HG03025 (cell line): ENCODE measurements around the gene PALS1.

Experiments used
- ATAC-seq: cut with Tn5 transposase; IDR thresholded peaks from one replicate; pipeline ENCODE4 v1.9.1; 2021; ENCODE audit warnings: mild to moderate bottlenecking, moderate library complexity; ENCODE audit not compliant: unreplicated experiment, low FRiP score

PALS1 gene

DNA sequence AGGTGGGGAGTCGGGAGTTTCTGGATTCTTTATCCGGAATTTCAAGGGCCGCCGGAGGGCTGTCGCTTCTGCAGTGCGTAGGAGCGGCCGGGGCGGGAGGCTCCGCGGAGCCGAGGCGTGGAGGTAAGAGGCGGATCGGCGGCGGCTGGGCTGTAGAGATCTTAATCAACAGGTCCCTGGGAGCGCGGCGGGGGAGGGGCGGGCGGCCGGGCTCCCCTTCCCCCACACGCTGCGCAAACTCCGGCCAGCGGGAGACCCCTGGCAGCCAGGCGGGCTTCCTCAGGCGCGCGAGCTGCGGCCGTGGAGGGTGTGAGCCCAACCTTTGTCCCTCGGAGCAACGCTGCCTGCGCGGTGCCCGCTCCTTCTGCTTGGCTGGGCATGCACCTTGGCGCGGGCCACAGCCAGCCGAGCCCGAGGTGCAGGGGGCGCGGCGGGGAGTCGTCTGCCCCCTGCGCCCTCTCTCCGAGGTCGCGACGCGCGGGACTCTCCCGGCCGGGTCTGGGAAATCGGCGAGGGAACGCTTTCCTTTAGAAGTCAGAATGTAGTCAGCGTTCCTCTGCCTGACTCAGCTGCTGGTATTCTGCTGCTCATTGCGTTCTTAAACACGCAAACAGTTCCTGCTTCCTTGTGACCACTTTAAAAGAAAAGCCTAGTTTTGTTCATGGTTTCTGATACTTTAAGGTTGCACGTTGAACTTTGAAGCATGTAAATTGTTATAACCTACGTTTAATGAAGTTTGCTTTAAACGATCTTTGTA is at the start of gene PALS1:
Gene PALS1 (plus strand): TSS at position 25 of the 757 bp plus-strand sequence. CDS start 37,736 bp downstream, outside the sequence.
- peak; percentile 39 for ATAC-seq

- ATAC-seq = no peak
Measured at GRCh38 chr14:67191768-67192290, 49.4 kb upstream of the PALS1 start.

- ATAC-seq = no peak
Measured at GRCh38 chr14:67192366-67192765, 48.9 kb upstream of the PALS1 start.

DNA sequence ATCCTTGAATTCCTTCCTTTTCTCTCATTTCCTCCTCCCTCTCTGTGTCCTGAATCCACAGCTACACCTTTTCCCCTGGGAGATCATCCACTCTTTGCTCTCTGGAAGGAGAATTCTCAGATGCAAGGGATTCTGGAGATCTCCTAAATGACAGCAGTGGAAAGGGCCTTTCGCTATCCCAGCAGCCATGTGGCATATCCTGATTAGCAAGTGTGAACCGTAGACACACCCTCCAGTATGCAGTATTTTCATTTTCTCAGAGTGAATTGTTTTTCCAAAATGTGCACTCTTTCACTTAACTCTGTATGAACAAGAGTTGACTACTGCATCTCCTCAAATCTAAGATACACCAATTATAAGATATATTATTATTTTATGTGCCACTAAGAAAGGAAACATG is 46.0 kb upstream of the PALS1 start:
- ATAC-seq = no peak

GRCh38 chr14:67199016-67199415 is 42.2 kb upstream of the PALS1 start:
- ATAC-seq = no peak

DNA sequence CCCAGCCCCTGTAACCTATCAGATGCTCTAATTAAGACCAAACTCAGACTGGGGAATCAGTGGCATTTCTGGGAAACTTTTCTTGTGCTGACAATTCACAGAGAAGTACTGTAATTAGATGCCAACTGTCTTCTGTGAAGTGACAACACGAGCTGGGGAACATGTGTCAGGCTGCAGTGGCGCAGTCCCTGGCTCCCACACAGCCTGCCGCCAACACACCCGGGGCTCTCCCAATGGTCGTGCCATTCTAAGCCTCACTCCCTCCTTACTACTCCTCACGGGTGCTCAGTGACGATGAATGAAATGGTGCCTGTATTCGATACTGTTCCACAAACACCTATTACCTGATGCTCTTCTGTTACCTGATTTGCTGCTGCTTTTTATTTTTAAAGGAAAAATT is 33.4 kb upstream of the PALS1 start:
- ATAC-seq = no peak

DNA sequence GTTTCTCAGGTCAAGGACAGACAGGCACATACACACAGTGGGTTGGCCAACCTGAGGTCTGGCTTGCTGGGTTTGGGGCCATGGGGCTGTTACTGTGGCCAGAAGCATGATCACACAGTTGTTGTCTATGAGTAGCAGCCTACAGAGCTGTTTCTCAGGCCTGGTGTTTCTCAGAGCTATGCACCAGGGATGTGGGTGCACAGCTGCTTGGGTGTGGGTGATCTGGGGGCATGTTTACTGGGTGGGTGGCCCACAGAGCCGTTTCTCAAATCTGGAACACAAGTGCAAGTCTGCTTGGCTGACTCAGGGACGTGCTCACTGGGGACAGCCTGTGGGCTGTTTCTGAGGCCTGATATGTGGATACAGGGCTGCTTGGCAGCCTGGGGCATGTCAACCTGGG is 23.1 kb upstream of the PALS1 start:
- ATAC-seq = no peak

DNA sequence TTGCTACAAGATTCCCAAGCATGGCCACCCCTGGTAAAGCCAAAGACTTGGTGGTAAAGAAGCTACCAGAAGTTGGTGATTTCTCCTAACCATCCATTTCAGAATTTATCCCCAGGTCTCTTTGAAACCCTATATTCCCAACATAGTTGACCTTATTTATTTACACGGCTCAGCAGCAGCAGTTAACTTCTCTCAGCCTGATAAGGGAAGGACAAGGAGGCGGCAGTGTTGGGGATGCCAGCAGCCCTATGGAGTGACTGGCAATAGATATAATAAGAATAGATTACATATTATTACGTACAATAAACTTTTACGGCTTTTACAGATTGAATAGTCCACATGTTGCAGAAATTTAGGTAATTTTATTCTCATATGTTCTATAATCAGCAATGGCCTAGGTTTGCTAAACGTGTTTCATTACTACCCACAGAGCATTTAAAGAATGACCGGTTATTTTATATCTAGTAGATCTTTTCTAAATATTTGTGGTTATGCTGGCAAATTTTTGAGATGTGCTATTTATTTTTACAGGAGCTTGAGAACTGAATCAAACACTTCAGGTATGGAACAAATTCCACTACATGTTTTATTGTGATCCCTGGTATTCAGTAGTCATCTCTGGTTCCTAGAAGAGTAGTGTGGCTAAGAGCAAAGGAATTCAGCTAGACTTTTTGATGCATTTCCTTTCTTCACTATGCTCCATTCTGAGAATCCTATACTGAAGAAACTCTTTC is 19.8 kb upstream of the PALS1 start:
- ATAC-seq = no peak

DNA sequence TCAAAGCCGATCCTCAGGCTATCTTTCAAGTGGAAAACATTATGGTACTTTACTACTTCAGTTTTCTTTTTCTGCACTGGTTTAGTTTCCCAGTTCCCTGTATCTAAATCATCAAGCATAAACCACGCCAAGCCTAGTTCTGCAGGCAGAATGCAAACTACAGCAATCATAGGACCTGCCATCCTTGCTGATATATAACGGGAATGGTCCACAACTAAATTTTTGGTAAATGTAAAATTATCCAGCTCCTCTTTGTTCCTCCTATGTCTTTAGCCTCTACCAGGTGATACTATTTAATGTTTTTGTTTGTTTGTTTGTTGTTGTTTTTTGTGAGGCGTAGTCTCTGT is 19.3 kb upstream of the PALS1 start:
- ATAC-seq = no peak

DNA sequence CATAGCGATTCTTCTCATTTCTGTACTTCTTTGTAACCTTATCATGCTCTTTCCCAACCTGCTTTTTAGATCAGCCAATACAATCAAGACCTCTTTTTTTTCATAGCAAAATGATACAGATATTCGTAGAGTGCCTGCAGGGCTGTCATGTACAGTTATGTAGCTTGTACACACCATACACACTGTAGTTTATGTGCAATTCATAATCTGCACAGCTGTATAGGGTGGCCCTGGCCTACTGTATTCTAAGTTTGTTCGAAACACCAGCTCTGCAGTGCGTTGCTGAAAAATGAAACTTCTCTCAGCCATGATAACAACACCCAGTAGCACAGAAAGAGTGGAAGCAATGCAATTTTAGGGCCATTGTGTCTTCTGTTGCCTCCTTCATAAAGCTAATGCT is 15.7 kb upstream of the PALS1 start:
- ATAC-seq = no peak

- ATAC-seq = no peak
Measured at GRCh38 chr14:67228325-67228984, 12.8 kb upstream of the PALS1 start.

DNA sequence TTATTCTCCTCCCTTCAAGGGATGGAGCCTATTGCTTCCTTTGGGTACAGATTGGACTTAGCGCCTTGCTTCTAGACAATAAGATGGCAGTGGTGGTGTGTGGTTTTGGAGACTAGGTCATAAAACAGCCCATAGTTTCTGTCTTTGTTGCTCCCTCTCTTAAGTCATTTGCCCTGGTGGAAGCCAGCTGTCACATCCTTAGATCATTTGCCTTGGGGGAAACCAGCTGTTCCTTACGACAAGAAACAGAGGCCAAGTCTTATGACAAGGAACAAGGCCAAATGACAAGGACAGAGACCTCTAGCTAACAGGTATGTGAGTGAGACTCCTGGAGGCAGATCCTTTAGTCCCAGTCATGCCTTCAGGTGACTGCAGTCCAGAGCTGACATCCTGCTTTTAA is 9.2 kb upstream of the PALS1 start:
- no peak for ATAC-seq

DNA sequence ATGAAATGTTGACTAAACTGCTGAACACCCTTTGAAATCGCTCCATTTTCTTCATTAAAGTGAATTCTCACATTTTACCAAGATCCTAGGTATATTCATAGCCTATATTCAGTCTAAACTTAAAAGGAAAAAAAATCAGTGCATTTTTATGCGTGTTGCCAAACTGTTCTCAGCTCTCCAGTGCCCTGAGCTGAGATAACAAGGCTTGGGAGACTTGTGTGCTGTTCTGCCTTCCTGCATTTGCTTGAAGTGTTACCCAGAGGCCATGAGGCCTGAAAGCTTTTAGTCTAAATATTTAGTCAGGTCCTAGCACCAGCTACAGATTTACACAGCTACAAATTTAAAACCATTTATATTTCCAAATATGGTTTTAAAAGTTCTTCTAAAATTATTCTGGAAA is 8.6 kb upstream of the PALS1 start:
- no peak for ATAC-seq

- no peak for ATAC-seq
Measured at GRCh38 chr14:67237591-67237990, 3.6 kb upstream of the PALS1 start.

GRCh38 chr14:67239582-67239981 is 1.7 kb upstream of the PALS1 start:
- ATAC-seq = no peak

- peak; percentile 10 for ATAC-seq
Measured at GRCh38 chr14:67240168-67240932, 885 bp upstream of the PALS1 start.

GRCh38 chr14:67240978-67241410 is 241 bp upstream of the PALS1 start:
- peak; percentile 94 for ATAC-seq

DNA sequence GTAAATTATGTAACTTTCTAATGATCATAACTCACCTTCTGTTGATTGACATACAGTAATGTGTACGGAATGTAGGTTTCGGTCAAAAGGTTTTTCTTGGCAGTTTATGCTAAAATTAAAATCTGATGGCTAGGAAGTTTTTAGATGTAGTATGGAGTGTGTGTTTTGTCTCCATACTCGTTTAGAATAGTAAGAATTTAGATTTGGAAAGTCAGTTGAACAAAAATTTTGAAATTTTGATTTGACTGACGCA is 859 bp downstream of the PALS1 start:
- ATAC-seq = no peak

DNA sequence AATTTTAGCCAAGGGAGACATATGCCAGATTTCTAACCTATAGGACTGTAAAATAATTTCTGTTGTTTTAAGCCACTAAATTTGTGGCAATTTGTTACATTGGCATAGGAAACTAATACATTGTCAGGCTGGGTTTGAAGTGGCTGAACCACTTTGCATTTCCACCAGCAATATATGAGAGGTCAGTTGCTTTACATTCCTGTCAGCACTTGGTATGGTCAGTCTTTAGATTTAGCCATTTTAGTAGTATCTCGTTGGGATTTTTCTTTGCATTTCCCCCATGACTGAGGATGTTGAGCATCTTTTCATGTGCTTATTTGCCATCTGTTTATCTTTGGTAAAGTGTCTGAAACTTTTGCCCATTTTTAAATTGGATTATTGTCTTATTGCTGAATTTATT is 3.9 kb downstream of the PALS1 start:
- no peak for ATAC-seq

GRCh38 chr14:67251573-67252226 is 10.5 kb downstream of the PALS1 start:
- no peak for ATAC-seq
